Right kidney (tissue), 1 donor: ENCODE results near the gene SH3TC2.

Experiments used
- DNase-seq: peaks from one replicate; pipeline ENCODE4 v3.0.0-alpha.2; 2016

The SH3TC2 gene

DNA sequence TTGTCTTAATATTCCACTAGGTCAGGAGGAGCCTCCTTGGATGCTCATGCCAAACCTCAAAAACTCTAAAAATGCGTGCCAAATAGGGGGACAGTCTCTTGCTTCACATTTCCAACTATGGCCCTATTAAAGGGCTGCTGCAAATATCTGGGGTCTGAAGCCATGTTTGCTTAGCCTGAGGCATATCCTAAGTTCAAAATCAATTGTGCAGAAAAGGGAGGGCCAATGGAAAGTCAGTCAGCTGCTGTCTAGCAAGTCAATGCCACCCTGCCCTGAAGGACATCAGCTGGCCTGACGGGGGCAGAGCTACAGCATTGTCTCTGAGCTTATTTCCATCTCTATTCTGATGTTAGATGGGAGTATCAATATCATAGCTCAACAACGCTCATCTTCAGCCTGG is 93.6 kb downstream of the SH3TC2 start:
- DNase-seq: no peak

- no peak for DNase-seq
Observed at GRCh38 chr5:148968311-148968710, 94.6 kb downstream of the SH3TC2 start.

DNA sequence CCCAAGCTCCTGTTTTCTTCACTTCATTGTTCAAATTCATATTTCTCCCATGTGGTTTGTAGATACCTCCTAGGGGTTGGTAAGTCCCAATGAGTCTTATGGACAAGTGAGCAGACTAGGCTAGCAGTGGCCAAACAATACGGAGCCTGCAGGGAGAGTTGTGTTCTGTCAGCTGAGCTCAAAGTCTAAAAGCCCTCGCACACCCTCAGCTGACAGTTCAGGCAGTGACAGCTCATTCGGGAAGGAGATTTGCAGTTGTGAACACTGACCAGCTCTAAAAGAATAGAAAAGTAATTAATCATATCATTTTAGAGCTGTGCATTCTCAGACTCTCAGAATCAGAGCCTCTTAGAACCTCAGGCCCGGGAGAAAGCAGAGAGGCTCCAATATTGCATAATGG is 95.1 kb downstream of the SH3TC2 start:
- DNase-seq: no peak

GRCh38 chr5:148966938-148967337 is 95.9 kb downstream of the SH3TC2 start:
- no peak for DNase-seq

GRCh38 chr5:148966348-148966747 is 96.5 kb downstream of the SH3TC2 start:
- no peak for DNase-seq

GRCh38 chr5:148965511-148966265 is 97.2 kb downstream of the SH3TC2 start:
- peak; percentile 15 for DNase-seq

- DNase-seq: no peak
Observed at GRCh38 chr5:148963664-148964063, 99.2 kb downstream of the SH3TC2 start.

GRCh38 chr5:148962761-148963324 is 100.0 kb downstream of the SH3TC2 start:
- DNase-seq: no peak

DNA sequence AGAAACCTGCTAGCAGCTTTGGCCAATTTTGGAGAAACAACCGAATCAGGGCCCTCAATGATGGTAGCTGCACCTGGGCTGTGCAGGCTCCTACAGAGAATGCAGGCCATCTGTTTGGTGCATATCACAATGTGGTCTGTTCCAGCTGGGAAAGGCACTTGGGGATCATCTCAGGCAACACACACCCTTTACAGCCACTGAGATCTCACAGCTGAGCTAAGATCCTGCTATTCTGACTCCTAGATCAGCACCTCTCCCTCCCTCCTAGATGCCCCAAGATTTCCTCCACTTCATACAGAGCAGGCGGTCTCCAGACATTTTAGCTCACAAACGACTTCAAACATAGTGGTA is 100.7 kb downstream of the SH3TC2 start:
- DNase-seq: no peak

DNA sequence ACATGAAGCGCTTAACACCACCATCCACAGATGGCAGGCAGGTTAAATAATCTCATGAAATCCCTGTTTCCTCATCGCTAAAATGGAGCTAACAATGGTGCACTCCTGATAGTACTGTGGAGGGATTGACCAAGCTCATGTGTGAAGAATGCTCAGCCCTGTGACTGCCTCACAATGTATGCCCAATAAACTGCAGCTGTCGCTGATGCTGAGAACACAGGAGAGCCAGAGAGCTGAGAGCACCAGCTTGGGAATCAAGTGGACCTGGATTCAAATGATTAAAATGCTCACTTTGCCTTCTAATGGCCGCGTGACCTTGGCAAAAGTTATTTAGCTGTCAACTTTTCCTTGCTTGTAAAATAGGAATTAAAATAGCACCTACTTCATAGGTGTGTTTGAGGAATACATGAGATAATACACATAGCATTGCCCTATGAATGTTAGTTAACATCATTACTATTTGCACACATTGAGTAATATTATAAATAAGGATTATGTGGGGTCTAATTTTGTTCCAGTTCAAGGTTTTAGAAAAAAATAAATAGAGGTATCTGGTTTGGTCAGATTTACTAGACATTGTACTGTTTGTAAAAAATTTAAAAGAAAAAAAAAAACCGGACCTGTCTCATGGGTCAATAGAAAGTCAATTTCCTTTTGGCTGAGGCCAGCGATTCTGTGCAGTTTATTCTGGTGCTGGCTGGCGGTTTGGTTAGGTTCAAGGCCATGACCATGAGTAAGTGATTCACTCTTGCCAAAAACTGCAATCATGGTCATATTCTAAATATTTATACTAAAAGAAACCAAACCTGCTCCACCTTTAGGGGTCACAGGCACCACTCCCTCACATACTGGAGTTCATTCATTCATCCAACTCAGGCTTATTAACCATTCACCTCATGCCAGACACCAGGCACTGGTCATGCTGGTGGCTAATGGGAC is 101.3 kb downstream of the SH3TC2 start:
- no peak for DNase-seq

DNA sequence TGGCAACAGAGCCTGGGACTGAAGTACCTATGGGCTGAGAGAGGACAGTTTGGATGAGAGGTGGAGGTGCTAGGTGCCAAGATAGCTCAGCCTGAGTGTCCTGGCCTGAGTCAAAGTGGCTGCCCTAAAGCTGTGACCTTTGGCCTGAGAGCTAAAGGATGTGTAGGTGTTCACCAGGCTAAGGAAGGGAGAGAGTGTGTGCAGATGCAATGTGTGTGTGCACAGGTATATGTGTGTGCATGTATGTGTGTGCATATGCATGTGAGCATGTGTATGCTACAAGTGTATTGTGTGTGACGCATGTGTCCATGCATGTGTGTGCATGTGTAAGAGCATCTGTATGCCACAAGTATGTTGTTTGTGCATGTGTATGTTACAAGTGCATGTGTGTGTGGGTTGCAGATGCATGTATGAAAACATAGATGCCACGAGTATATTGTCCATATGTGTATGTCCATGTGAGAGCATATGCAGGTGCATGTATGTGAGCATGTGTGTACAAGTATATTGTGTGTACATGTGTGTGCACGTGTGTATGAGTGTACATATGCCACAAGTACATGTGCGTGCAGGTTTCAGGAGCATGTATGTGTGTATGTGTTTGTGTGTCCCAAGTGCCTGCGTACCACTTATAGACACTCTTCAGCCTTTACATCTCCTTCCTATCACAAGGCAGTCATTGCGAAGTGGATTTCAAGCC is 102.6 kb downstream of the SH3TC2 start:
- DNase-seq: no peak

- no peak for DNase-seq
Observed at GRCh38 chr5:148957591-148958202, 105.2 kb downstream of the SH3TC2 start.

GRCh38 chr5:148956477-148957385 is 106.1 kb downstream of the SH3TC2 start:
- DNase-seq: no peak
